Epithelial cell of proximal tubule (primary cell): ENCODE data around the gene LIN28A. TPM values are rescaled to one million over a fixed set of nuclear protein-coding genes. Genes with fewer than 3 reads are reported as not detected.

Experiments used
- DNase-seq: peaks from one replicate; pipeline ENCODE4 v3.0.0-alpha.2; 2011; ENCODE audit warnings: low read depth
- H3K4me3 ChIP-seq: 2 replicates; pipeline ENCODE4 v1.5.1; 2011; ENCODE audit warnings: low read depth, mild to moderate bottlenecking, low read length
- CTCF ChIP-seq: conservative IDR thresholded peaks from 2 replicates; pipeline ENCODE4 v1.5.1; 2012; ENCODE audit warnings: low read depth, mild to moderate bottlenecking, low read length
- total RNA-seq: library from RNA; depleted of rRNA; stranded (reverse); fragments of >200 nt; gene quantifications from 2 replicates; pipeline ENCODE4 v1.2.3, GENCODE V29; 2015

The LIN28A gene
- total RNA-seq, 1 donor from 2014 or later: not detected

DNA sequence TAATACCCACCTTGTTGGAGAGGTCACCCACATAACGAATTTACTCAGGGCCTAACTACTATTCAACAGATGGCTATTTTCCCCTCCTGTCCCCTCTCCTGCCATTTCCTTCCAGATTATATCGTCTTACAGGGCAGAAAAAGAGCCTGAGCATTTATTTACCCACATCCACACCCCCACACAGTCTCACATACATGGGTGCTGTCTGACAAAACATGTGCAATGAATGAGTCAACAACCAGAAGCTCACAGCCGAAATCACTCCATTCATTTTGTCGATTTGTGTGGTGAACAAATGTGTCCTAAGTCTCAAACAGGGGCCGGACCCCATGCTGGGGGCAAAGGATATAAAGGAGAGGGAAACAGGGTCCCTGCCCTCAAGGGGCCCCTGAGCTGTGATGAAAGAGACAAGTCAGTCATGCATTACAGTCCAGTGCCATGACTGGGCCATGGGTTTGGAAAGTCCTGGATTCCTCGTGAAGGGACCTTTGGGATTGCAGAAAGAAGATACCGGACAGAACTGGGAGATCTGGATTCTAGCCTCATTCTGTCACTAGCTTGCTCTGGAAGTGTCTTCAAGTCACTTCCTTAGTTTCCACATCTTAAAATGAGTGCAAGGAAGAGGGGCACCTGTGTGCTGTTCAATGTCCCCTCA lies 21.7 kb upstream of the LIN28A start:
- TF ChIP-seq CTCF: no peak
- DNase-seq: no peak
- no peak overlapping the region for H3K4me3 ChIP-seq

- TF ChIP-seq CTCF: no peak
- DNase-seq: no peak
- no peak overlapping the region for H3K4me3 ChIP-seq
Observed at GRCh38 chr1:26389604-26390247, 20.9 kb upstream of the LIN28A start.

DNA sequence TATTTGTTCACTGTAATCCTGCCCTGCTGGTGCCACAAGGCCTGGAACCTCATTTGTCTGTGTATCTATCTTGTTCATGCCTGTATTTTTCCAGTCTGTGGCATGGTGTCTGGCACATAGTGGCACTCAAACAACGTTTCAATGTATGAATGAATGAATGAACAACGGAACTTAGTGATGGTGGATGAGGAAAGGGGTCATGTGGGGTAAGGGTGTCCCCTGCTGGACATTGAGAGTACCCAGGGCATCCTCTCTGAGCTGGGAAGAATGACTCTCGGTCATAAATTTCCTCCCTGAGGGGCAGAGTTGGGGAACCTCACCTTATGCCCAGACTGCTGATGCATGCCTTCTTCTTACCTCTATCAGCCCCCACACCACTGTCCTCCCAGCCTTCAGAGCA lies 19.2 kb upstream of the LIN28A start:
- TF ChIP-seq CTCF: peak; percentile 89
- no peak for DNase-seq
- no peak overlapping the region for H3K4me3 ChIP-seq

DNA sequence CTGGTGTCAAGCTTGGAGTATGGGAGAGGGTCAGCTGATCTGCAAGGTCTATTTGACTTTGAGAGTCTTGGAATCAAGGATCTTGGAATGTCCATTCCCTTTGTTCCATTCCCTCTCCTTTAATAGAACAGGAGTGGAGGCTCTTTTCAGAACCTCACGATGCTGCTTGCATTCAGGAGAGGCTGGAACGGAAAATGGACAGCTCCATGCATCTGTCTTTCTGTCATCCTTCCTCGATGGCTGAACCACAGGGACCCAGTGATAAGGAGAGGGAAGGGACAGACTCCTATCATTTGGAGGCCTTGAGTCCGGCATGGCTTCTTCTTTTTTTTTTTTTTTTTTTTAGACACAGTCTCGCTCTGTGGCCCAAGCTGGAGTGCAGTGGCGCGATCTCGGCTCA lies 14.9 kb upstream of the LIN28A start:
- DNase-seq: no peak
- no peak overlapping the region for H3K4me3 ChIP-seq
- no peak for TF ChIP-seq CTCF

- H3K4me3 ChIP-seq: no peak overlapping the region
- DNase-seq: no peak
- TF ChIP-seq CTCF: no peak
Observed at GRCh38 chr1:26399034-26399433, 11.6 kb upstream of the LIN28A start.

DNA sequence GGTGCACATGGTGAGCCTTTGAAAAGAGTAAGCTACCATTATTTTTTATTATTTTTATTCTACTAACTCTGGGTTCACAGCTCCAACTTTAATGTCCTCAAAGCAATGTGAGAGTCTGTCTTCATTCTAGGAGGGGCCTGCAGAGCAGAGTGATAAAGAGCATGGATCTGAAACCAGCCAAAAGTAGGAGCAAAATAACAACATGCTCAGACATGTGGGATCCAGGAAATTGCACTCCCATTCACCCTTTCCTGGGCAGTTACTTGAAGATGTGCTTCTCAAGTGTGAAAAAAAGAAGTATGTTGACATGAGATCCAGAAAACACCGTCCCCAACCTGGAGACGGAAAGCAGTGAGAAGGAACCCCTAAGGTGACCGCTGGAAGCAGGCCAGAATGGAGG lies 8.7 kb upstream of the LIN28A start:
- no peak overlapping the region for H3K4me3 ChIP-seq
- TF ChIP-seq CTCF: no peak
- DNase-seq: no peak

DNA sequence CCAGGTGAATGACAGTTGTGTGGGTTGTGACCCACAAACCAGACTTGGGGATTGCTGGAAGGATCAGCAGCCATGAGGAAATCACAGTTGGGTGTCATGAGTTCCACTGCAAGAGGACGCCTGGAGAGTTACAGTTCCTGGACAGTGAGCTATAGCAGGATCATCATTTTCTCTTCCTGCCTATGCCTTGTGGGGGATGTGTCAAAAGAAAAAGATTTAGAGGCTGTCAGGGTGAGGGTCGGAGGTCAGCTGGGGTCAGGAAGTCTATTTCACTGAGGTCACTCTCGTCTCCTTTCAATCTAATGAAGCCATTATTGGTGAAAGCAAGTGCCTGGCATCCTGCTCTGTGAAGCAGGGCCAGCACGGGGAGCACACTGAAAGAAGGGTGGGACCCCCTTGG lies 7.0 kb upstream of the LIN28A start:
- H3K4me3 ChIP-seq: no peak overlapping the region
- TF ChIP-seq CTCF: no peak
- DNase-seq: no peak
